GM19193 (cell line): Measurements from ENCODE around the gene TACR1.

Source experiments
- POLR2A ChIP-seq: IDR thresholded peaks from 4 replicates; pipeline ENCODE4 v1.6.1; 2011; ENCODE audit not compliant: insufficient read depth, insufficient read length; ENCODE audit errors: extremely low read depth

The TACR1 gene

DNA sequence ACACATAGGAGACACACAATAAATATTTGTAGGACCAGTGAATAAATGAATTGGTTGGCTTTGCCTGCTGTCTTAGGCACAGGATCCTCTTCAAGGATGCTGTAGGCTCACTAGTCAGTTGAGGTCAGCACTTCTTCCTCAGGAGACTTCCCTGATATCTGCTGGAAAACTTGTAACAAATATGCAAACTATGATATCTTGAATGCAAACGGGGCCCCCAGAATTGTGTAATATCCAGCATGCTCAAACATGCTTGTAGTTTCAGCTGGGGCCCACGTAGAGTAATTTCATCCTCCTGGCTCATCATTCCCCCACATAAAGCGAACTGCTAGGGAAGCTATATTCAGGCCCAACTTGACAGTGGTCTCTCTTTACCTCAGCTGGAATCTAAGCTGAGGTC lies 197.3 kb downstream of the TACR1 start:
- no peak for TF ChIP-seq POLR2A

DNA sequence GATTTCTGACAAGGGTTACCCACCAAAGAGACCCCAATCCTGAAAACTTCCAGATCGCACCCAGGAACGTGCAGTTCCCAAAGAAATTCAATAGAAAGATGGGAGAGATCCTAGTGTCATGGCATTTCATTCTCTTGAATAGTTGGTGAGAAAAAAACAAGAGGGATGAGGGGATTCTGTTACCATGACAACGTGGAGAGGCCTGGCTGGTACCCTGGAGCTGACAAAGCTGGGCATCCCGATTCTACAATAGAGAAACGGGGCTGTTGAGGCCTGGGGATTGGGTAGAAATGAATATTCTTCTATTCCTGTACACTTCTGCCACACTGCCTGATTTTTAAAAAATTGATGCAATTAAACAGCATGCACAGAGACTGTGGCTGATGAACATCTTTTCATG lies 199.9 kb downstream of the TACR1 start:
- TF ChIP-seq POLR2A: no peak
